ENCODE results near the gene P2RY6.

The P2RY6 gene

GRCh38 chr11:73320763-73321603 is 48.8 kb downstream of the P2RY6 start:
- no peak for DNase-seq

- no peak for DNase-seq
Measured at GRCh38 chr11:73321604-73322381, 49.7 kb downstream of the P2RY6 start.

- no peak for DNase-seq
Measured at GRCh38 chr11:73322382-73323306, 50.5 kb downstream of the P2RY6 start.

- DNase-seq, result no peak
Measured at GRCh38 chr11:73323464-73323863, 51.3 kb downstream of the P2RY6 start.

- no peak for DNase-seq
Measured at GRCh38 chr11:73324116-73324515, 52.0 kb downstream of the P2RY6 start.

- no peak for DNase-seq
Measured at GRCh38 chr11:73324665-73325035, 52.5 kb downstream of the P2RY6 start.

GRCh38 chr11:73325036-73325981 is 53.2 kb downstream of the P2RY6 start:
- DNase-seq, result peak; percentile 93

- DNase-seq, result no peak
Measured at GRCh38 chr11:73326929-73327811, 55.0 kb downstream of the P2RY6 start.

- DNase-seq, result no peak
Measured at GRCh38 chr11:73327812-73328364, 55.8 kb downstream of the P2RY6 start.

GRCh38 chr11:73330569-73331093 is 58.5 kb downstream of the P2RY6 start:
- no peak for DNase-seq

- no peak for DNase-seq
Measured at GRCh38 chr11:73331138-73331916, 59.2 kb downstream of the P2RY6 start.

GRCh38 chr11:73333173-73333572 is 61.0 kb downstream of the P2RY6 start:
- no peak for DNase-seq

GRCh38 chr11:73333640-73334383 is 61.7 kb downstream of the P2RY6 start:
- DNase-seq, result no peak

- no peak for DNase-seq
Measured at GRCh38 chr11:73334384-73335203, 62.5 kb downstream of the P2RY6 start.

GRCh38 chr11:73335204-73335923 is 63.2 kb downstream of the P2RY6 start:
- peak; percentile 44 for DNase-seq

GRCh38 chr11:73337846-73338245 is 65.7 kb downstream of the P2RY6 start:
- no peak for DNase-seq

- no peak for DNase-seq
Measured at GRCh38 chr11:73338279-73338678, 66.1 kb downstream of the P2RY6 start.
